DMS79 (cell line): ENCODE data around the gene GSTA2.
"Not testable (repeated sequence)": the region's sequence is repeated elsewhere in the genome, so short reads cannot be mapped to it uniquely, and the experiment has no call there.

ENCODE experiments used
- DNase-seq: peaks from one replicate; lab custom pipeline; 2025; lab: John Stamatoyannopoulos, UW

The GSTA2 gene

GRCh38 chr6:52760105-52760765 lies 3.0 kb downstream of the GSTA2 start:
- no peak for DNase-seq

GRCh38 chr6:52759085-52759484 lies 4.2 kb downstream of the GSTA2 start:
- DNase-seq = no peak

GRCh38 chr6:52757651-52758338 lies 5.5 kb downstream of the GSTA2 start:
- DNase-seq = not testable (repeated sequence)

- peak; percentile 84 for DNase-seq
Measured at GRCh38 chr6:52754443-52754842, 8.8 kb downstream of the GSTA2 start.

GRCh38 chr6:52753137-52753536 lies 10.1 kb downstream of the GSTA2 start:
- not testable (repeated sequence) for DNase-seq

GRCh38 chr6:52752310-52752709 lies 11.0 kb downstream of the GSTA2 start:
- no peak for DNase-seq

- DNase-seq = no peak
Measured at GRCh38 chr6:52749556-52750152, 13.6 kb downstream of the GSTA2 start.

- DNase-seq = not testable (repeated sequence)
Measured at GRCh38 chr6:52747301-52747700, 16.0 kb downstream of the GSTA2 start.

GRCh38 chr6:52746213-52746612 lies 17.1 kb downstream of the GSTA2 start:
- no peak for DNase-seq

GRCh38 chr6:52745764-52746201 lies 17.5 kb downstream of the GSTA2 start:
- DNase-seq = no peak

- DNase-seq = no peak
Measured at GRCh38 chr6:52741872-52742271, 21.4 kb downstream of the GSTA2 start.

- DNase-seq = no peak
Measured at GRCh38 chr6:52739627-52740026, 23.6 kb downstream of the GSTA2 start.

GRCh38 chr6:52739134-52739533 lies 24.1 kb downstream of the GSTA2 start:
- no peak for DNase-seq

GRCh38 chr6:52736145-52736544 lies 27.1 kb downstream of the GSTA2 start:
- DNase-seq = no peak

- no peak for DNase-seq
Measured at GRCh38 chr6:52735071-52735470, 28.2 kb downstream of the GSTA2 start.

GRCh38 chr6:52734072-52734471 lies 29.2 kb downstream of the GSTA2 start:
- no peak for DNase-seq

- no peak for DNase-seq
Measured at GRCh38 chr6:52733172-52733571, 30.1 kb downstream of the GSTA2 start.

- no peak for DNase-seq
Measured at GRCh38 chr6:52731719-52732118, 31.6 kb downstream of the GSTA2 start.

GRCh38 chr6:52729576-52729975 lies 33.7 kb downstream of the GSTA2 start:
- DNase-seq = no peak

- DNase-seq = no peak
Measured at GRCh38 chr6:52728394-52728793, 34.9 kb downstream of the GSTA2 start.

- no peak for DNase-seq
Measured at GRCh38 chr6:52727908-52728307, 35.4 kb downstream of the GSTA2 start.

GRCh38 chr6:52726741-52727535 lies 36.3 kb downstream of the GSTA2 start:
- no peak for DNase-seq

- DNase-seq = no peak
Measured at GRCh38 chr6:52726193-52726542, 37.1 kb downstream of the GSTA2 start.
